AG04450 (cell line): ENCODE results near the gene ENOX1. TPM values are rescaled to one million over a fixed set of nuclear protein-coding genes. Genes with fewer than 3 reads are reported as not detected.

Experiments
- CTCF ChIA-PET: fragments of 300-600, 350-600 bp; formaldehyde crosslinking; extraction: SDS; loops from one replicate; lab custom pipeline; 2022; ENCODE audit warnings: antibody characterized with exemption, inconsistent platforms; lab: Charles Lee
- POLR2A ChIA-PET: fragments of 350-600 bp; formaldehyde crosslinking; extraction: SDS; loops from one replicate; lab custom pipeline; 2021; ENCODE audit warnings: antibody characterized with exemption, inconsistent platforms; lab: Yijun Ruan, JAX
- DNase-seq: peaks from one replicate; pipeline ENCODE4 v3.0.0-alpha.2; 2011; ENCODE audit warnings: low read depth, low spot score
- H3K27ac ChIP-seq: one replicate; pipeline ENCODE4 v1.5.1; 2012; ENCODE audit warnings: low read depth, low read length, control low read depth
- H3K27me3 ChIP-seq: one replicate; pipeline ENCODE4 v1.6.0; 2012; ENCODE audit warnings: low read length; ENCODE audit not compliant: control insufficient read depth, insufficient read depth
- H3K4me3 ChIP-seq: 2 replicates; pipeline ENCODE4 v1.5.1; 2011; ENCODE audit warnings: mild to moderate bottlenecking, low read depth, low read length, control low read depth
- H3K9me3 ChIP-seq: 2 replicates; pipeline ENCODE4 v1.5.1; 2012; ENCODE audit warnings: low read length; ENCODE audit not compliant: control insufficient read depth, insufficient read depth
- polyA plus RNA-seq: library from polyadenylated mRNA; depleted of rRNA; stranded (reverse); fragments of >200 nt; gene quantifications from 2 replicates; pipeline ENCODE4 v1.2.3, GENCODE V29; 2011
- TF ChIP-seq, protein P1 (sequence below): IDR thresholded peaks from 2 replicates; pipeline ENCODE4 v1.5.1; 2011; ENCODE audit warnings: low read depth, low read length, control low read depth, inconsistent platforms

The ENOX1 gene
- polyA plus RNA-seq, 1 experiment, result 3.9 TPM

DNA sequence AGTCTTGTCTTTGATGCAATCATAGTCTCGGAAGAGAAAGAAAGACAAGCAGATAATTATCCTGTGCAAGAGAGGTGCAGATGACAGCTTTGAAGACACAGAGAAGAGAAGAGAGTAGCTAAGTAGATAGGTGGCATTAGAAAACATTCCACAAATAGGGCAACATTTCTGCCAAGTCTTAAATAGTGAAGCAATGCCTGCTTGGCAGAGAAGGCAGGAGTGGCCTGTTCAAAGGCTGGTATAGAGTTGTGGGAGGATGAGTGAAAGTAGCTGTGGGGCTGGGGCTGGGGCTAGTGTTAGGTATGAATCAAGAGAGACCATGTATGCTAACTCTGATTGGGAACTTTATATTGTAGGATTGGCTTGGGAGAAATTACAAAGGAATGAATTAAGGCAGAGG lies 457.9 kb downstream of the ENOX1 start:
- no peak for DNase-seq
- Histone ChIP-seq H3K27me3 (no peaks in the 10 kb centered on the region), H3K9me3 (no peaks in the 10 kb centered on the region), H3K4me3 (no peak overlapping the region), H3K27ac (no peak overlapping the region)
- TF ChIP-seq, protein P1, sequence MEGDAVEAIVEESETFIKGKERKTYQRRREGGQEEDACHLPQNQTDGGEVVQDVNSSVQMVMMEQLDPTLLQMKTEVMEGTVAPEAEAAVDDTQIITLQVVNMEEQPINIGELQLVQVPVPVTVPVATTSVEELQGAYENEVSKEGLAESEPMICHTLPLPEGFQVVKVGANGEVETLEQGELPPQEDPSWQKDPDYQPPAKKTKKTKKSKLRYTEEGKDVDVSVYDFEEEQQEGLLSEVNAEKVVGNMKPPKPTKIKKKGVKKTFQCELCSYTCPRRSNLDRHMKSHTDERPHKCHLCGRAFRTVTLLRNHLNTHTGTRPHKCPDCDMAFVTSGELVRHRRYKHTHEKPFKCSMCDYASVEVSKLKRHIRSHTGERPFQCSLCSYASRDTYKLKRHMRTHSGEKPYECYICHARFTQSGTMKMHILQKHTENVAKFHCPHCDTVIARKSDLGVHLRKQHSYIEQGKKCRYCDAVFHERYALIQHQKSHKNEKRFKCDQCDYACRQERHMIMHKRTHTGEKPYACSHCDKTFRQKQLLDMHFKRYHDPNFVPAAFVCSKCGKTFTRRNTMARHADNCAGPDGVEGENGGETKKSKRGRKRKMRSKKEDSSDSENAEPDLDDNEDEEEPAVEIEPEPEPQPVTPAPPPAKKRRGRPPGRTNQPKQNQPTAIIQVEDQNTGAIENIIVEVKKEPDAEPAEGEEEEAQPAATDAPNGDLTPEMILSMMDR, result no peak
- ChIA-PET CTCF (no interaction called here), POLR2A (no interaction called here)

DNA sequence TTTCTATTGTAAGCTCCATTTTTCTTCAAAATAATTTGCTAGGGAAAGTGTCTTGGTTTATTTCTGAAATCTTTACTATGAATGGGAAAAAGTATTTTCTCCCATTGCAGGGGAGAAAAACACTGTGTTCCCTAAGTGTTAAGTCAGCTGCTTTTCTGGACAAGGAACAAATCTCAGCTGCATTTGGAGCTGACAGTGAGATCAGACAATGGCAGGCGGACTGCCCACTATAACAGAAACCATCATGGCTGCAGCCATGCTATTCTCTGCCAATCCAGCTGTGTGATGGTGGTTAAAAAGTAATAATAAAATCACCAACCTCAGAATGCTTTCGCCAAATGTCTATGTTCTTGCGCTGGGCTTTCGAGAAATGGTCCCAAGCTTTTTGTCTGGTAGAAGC lies 460.7 kb downstream of the ENOX1 start:
- no peaks in the 10 kb centered on the region for H3K27me3 ChIP-seq
- H3K27ac ChIP-seq, result no peak overlapping the region
- no peaks in the 10 kb centered on the region for H3K9me3 ChIP-seq
- TF ChIP-seq, protein P1, result no peak
- ChIA-PET POLR2A (no interaction called here), CTCF (no interaction called here)
- no peak for DNase-seq
- no peak overlapping the region for H3K4me3 ChIP-seq

GRCh38 chr13:43325636-43326035 lies 461.1 kb downstream of the ENOX1 start:
- CTCF ChIA-PET, result no interaction called here
- Histone ChIP-seq H3K9me3 (no peaks in the 10 kb centered on the region), H3K27me3 (no peaks in the 10 kb centered on the region), H3K27ac (no peak overlapping the region), H3K4me3 (no peak overlapping the region)
- POLR2A ChIA-PET, result no interaction called here
- TF ChIP-seq, protein P1, result no peak
- DNase-seq, result no peak

GRCh38 chr13:43324129-43324528 lies 462.6 kb downstream of the ENOX1 start:
- no peak overlapping the region for H3K27ac ChIP-seq
- no peak for DNase-seq
- no peaks in the 10 kb centered on the region for H3K9me3 ChIP-seq
- H3K4me3 ChIP-seq, result no peak overlapping the region
- CTCF ChIA-PET, result no interaction called here
- TF ChIP-seq, protein P1, result no peak
- no peaks in the 10 kb centered on the region for H3K27me3 ChIP-seq
- POLR2A ChIA-PET, result no interaction called here

DNA sequence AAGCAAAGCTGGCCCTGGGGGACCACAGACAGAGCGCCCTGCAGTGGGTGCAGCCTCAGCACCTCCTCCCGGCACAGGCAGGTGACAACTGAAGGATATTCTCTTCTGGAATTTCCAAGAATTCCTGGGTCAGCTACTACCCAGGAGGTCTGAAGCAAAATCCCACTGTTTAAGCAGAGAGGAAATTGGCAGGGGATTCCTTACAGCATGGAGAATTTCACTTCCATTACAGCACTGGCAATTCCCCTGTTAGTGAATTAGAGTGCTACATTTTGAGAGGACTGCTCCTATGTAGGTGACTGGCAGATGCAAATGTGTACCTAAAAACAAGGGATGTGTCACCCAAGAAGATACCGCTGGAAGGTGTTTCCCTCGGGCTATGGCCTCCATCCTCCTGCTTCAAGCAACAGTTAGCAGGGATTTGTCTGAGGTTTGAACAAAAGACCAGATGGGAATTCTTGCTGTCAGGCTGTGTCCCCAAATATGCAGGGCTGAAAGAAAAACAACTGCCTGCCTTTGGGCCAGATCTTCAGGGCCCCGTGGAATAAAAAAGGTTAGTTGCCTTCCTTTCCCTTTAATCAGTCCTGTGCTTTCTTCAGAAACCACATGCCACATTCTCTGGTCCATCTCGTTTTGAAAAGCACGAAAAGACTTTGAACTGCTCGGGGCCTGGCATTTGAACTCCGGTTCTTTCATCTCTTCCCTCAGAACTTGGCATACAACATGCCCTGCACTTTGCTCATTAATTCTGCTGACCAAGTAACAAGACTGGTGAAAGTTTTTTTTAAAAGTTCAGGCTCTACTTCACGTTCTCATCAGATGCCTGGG lies 466.9 kb downstream of the ENOX1 start:
- POLR2A ChIA-PET, result no interaction called here
- no peak for DNase-seq
- no peak overlapping the region for H3K27ac ChIP-seq

More for the DNA sequence above, 466.9 kb downstream of the ENOX1 start:
- Histone ChIP-seq H3K27me3 (no peaks in the 10 kb centered on the region), H3K9me3 (no peaks in the 10 kb centered on the region), H3K4me3 (no peak overlapping the region)
- CTCF ChIA-PET, result no interaction called here
- TF ChIP-seq, protein P1, result no peak
